HCT116 (cell line): ENCODE measurements around the gene SPON1. TPM values are rescaled to one million over a fixed set of nuclear protein-coding genes. Genes with fewer than 3 reads are reported as not detected.

Experiments
- ATAC-seq: fragments of 200-7000 bp; cut with Tn5 transposase; 2 replicates; pipeline ENCODE4 v1.9.1; 2020; ENCODE audit warnings: mild to moderate bottlenecking, moderate library complexity
- BruUV-seq: library from RNA; stranded (reverse); fragments of 400-500 nt; replicated peaks from 2 replicates; lab custom pipeline; 2021; lab: Mats Ljungman, UMichigan
- CTCF ChIA-PET: fragments of 300-600 bp; sonication (Branson Sonifier 250); formaldehyde crosslinking; loops from one replicate; lab custom pipeline; 2021; ENCODE audit warnings: antibody characterized with exemption; lab: Charles Lee
- POLR2A ChIA-PET: fragments of 300-600, 350-600 bp; sonication (Branson Sonifier 250); formaldehyde crosslinking; loops from one replicate; lab custom pipeline; 2021; ENCODE audit warnings: antibody characterized with exemption; lab: Charles Lee
- RAD21 ChIA-PET, 2 experiments: fragments of 300-600 bp; sonication (Branson Sonifier 250); formaldehyde crosslinking; loops; one replicate each; lab custom pipeline; 2023; ENCODE audit warnings: low total read pairs in 2 of 2; ENCODE audit not compliant: uncharacterized antibody in 2 of 2, unreplicated experiment in 2 of 2, low non-redundant PET in 1 of 2; lab: Charles Lee
- DNase-seq: peaks from one replicate; pipeline ENCODE4 v3.0.0-alpha.2; 2010; ENCODE audit warnings: low read depth, low spot score
- H2AFZ ChIP-seq: fragments of 200-600 bp; shearing (Covaris generic), sonication (generic); 2 replicates; pipeline ENCODE4 v1.6.1; 2017; ENCODE audit warnings: low read depth, mixed run types, mixed read lengths, antibody characterized with exemption, low read length; ENCODE audit not compliant: poor library complexity, severe bottlenecking
- H3K27ac ChIP-seq: 2 replicates; pipeline ENCODE4 v1.5.1; 2012; ENCODE audit warnings: low read depth, low read length
- H3K27me3 ChIP-seq: fragments of 200-600 bp; sonication (generic); 2 replicates; pipeline ENCODE4 v1.6.1; 2016; ENCODE audit warnings: mixed run types, low read length, mixed read lengths; ENCODE audit not compliant: insufficient read depth
- H3K36me3 ChIP-seq, 2 experiments: fragments of 200-500 bp in 1 of 2; fragments of 200-600 bp in 1 of 2; sonication (Bioruptor generic) in 1 of 2; sonication (generic) in 1 of 2; 2 replicates each; pipeline versions ENCODE4 v1.5.1 to v1.6.1; 2014 to 2016; ENCODE audit warnings: low read length in 2 of 2, inconsistent platforms in 1 of 2, mixed read lengths in 1 of 2, mixed run types in 1 of 2; ENCODE audit not compliant: insufficient read depth in 2 of 2, control insufficient read depth in 1 of 2
- H3K4me1 ChIP-seq, 2 experiments: fragments of 200-600 bp in 1 of 2; sonication (generic) in 1 of 2; 2 replicates each; pipeline versions ENCODE4 v1.5.1 to v1.6.1; 2012 to 2017; ENCODE audit warnings: low read length in 2 of 2, inconsistent platforms in 1 of 2, mild to moderate bottlenecking in 1 of 2, mixed read lengths in 1 of 2, mixed run types in 1 of 2, moderate library complexity in 1 of 2; ENCODE audit not compliant: insufficient read depth in 2 of 2, control insufficient read depth in 1 of 2
- H3K4me2 ChIP-seq: fragments of 200-600 bp; sonication (generic); 2 replicates; pipeline ENCODE4 v1.6.1; 2017; ENCODE audit warnings: mixed run types, low read length, mixed read lengths
- H3K4me3 ChIP-seq, 2 experiments: fragments of 200-600 bp in 1 of 2; sonication (generic) in 1 of 2; replicated peaks in 1 of 2; 2 replicates each; pipeline ENCODE4 v1.5.1; 2011 to 2016; ENCODE audit warnings: low read length in 2 of 2, control low read depth in 1 of 2, low read depth in 1 of 2, mild to moderate bottlenecking in 1 of 2, mixed read lengths in 1 of 2, mixed run types in 1 of 2
- H3K79me2 ChIP-seq: fragments of 200-600 bp; sonication (generic); 2 replicates; pipeline ENCODE4 v1.6.1; 2017; ENCODE audit warnings: mild to moderate bottlenecking, mixed run types, low read length, moderate library complexity, mixed read lengths; ENCODE audit not compliant: insufficient read depth
- H3K9ac ChIP-seq: fragments of 200-600 bp; sonication (generic); 2 replicates; pipeline ENCODE4 v1.6.1; 2016; ENCODE audit warnings: low read length, mixed read lengths
- H3K9me2 ChIP-seq: fragments of 200-600 bp; sonication (generic), shearing (Covaris generic); 2 replicates; pipeline ENCODE4 v1.6.1; 2017; ENCODE audit warnings: mixed run types, mild to moderate bottlenecking, moderate library complexity; ENCODE audit not compliant: insufficient read depth
- H3K9me3 ChIP-seq, 2 experiments: fragments of 200-500 bp in 1 of 2; fragments of 200-600 bp in 1 of 2; sonication (Bioruptor generic) in 1 of 2; sonication (generic) in 1 of 2; 2 replicates each; pipeline ENCODE4 v1.6.1; 2014 to 2017; ENCODE audit warnings: low read length in 2 of 2, mixed read lengths in 2 of 2, inconsistent platforms in 1 of 2, low read depth in 1 of 2, mild to moderate bottlenecking in 1 of 2, mixed run types in 1 of 2, moderate library complexity in 1 of 2; ENCODE audit not compliant: control insufficient read depth in 1 of 2, insufficient read depth in 1 of 2
- H4K20me1 ChIP-seq: fragments of 200-600 bp; sonication (generic), shearing (Covaris generic); 2 replicates; pipeline ENCODE4 v1.6.1; 2017; ENCODE audit warnings: mixed run types, mild to moderate bottlenecking, moderate library complexity; ENCODE audit not compliant: insufficient read depth
- CBX3 ChIP-seq: IDR thresholded peaks from 2 replicates; pipeline ENCODE4 v1.6.1; 2012; ENCODE audit warnings: low read depth
- EGR1 ChIP-seq: IDR thresholded peaks from 2 replicates; pipeline ENCODE4 v1.6.1; 2012; ENCODE audit warnings: low read depth
- EZH2 ChIP-seq: fragments of 200-600 bp; sonication (generic); IDR thresholded peaks from 2 replicates; pipeline ENCODE4 v1.6.1; 2017; ENCODE audit warnings: antibody characterized with exemption, mixed run types
- POLR2AphosphoS5 ChIP-seq: IDR thresholded peaks from 2 replicates; pipeline ENCODE4 v1.6.1; 2011; ENCODE audit warnings: mild to moderate bottlenecking, low read depth, low read length, moderate library complexity
- YY1 ChIP-seq: IDR thresholded peaks from 2 replicates; pipeline ENCODE4 v1.6.1; 2011; ENCODE audit warnings: low read length, low read depth, moderate library complexity, mild to moderate bottlenecking; ENCODE audit not compliant: insufficient replicate concordance; ENCODE audit errors: extremely low read depth
- intact Hi-C: fragments of 100-400 bp; cut with micrococcal nuclease; formaldehyde crosslinking; loops from 2 replicates; pipeline ENCODE4 v1.10.0; 2022
- total RNA-seq: library from RNA; stranded (reverse); gene quantifications from one replicate; pipeline ENCODE4 v1.2.1, GENCODE V29; 2021; ENCODE audit not compliant: unreplicated experiment
- TF ChIP-seq, protein P1 (sequence below): IDR thresholded peaks from 2 replicates; pipeline ENCODE4 v1.6.1; 2012; ENCODE audit warnings: low read depth

SPON1 gene
- total RNA-seq, 1 experiment from 2014 or later, result 0.17 TPM

DNA sequence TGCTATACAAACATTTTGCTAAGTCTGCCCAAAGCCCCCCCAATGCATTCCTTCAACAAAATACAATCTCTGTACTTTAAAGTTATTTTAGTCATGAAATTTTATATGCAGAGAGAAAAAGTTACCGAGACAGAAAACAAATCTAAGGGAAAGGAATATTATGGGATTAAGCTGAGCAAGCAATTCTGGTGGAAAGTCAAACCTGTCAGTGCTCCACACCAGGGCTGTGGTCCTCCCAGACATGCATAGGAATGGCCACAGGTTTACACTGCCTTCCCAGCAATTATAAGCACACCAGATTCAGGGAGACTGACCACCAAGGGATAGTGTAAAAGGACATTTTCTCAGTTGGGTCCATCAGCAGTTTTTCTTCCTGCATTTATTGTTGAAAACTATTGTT lies 304.1 kb downstream of the SPON1 start (continued):
- TF ChIP-seq, protein P1, sequence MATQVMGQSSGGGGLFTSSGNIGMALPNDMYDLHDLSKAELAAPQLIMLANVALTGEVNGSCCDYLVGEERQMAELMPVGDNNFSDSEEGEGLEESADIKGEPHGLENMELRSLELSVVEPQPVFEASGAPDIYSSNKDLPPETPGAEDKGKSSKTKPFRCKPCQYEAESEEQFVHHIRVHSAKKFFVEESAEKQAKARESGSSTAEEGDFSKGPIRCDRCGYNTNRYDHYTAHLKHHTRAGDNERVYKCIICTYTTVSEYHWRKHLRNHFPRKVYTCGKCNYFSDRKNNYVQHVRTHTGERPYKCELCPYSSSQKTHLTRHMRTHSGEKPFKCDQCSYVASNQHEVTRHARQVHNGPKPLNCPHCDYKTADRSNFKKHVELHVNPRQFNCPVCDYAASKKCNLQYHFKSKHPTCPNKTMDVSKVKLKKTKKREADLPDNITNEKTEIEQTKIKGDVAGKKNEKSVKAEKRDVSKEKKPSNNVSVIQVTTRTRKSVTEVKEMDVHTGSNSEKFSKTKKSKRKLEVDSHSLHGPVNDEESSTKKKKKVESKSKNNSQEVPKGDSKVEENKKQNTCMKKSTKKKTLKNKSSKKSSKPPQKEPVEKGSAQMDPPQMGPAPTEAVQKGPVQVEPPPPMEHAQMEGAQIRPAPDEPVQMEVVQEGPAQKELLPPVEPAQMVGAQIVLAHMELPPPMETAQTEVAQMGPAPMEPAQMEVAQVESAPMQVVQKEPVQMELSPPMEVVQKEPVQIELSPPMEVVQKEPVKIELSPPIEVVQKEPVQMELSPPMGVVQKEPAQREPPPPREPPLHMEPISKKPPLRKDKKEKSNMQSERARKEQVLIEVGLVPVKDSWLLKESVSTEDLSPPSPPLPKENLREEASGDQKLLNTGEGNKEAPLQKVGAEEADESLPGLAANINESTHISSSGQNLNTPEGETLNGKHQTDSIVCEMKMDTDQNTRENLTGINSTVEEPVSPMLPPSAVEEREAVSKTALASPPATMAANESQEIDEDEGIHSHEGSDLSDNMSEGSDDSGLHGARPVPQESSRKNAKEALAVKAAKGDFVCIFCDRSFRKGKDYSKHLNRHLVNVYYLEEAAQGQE, result no peak

DNA sequence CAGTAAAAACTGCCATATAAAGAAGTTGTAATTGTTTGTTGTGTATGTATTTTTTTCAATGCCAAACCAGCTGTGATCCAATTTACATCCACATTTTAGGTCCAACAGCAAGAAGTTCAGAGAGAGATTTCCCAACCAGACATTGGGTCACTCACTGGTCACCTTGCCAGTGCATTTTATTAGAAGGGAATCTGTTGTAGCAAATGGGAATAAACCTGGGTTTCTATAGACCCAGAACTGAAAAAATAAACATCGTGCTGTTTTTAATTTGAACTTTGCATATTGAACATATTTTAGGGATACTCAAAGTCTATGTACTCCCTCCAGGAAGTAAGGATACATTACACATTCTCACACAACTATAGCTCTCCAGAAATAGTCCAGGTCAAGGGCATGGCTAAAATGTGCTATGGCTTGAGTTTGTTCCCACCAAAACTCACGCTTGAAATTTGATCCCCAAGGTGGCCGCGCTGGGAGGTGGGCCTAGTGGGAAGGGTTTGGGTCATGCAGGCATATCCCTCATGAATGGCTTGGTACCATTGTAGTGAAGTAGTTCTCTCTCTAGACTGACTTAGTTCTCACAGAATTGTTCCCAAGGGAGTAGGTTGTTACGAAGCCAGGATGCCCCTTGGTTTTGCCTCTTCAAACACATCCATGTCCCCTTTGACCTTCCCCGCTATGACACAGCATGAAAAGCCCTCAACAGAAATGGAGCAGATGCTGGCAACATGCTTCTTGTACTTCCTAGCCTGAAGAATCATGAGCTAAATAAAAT lies 305.5 kb downstream of the SPON1 start:
- Histone ChIP-seq H3K27me3 (no peaks in the 10 kb centered on the region), H4K20me1 (no peaks in the 10 kb centered on the region), H3K9me3 (no peaks in the 10 kb centered on the region), H3K4me1 (no peaks in the 10 kb centered on the region), H3K27ac (no peak overlapping the region), H2AFZ (no peak overlapping the region), H3K4me3 (no peak overlapping the region), H3K4me2 (no peak overlapping the region), H3K79me2 (no peaks in the 10 kb centered on the region), H3K9me2 (no peaks in the 10 kb centered on the region), H3K36me3 (no peaks in the 10 kb centered on the region), H3K9ac (no peak overlapping the region)
- intact Hi-C loops, result no loop called here
- ChIA-PET CTCF (no interaction called here), RAD21 (no interaction called here), POLR2A (no interaction called here)
- BruUV-seq, result no TSS peak
- ATAC-seq, result no peak
- TF ChIP-seq POLR2AphosphoS5 (no peak), EZH2 (no peak), YY1 (no peak), CBX3 (no peak), EGR1 (no peak)
- DNase-seq, result no peak
